Neural progenitor cell (in vitro differentiated cells): ENCODE measurements around the gene TBRG4. TPM values are rescaled to one million over a fixed set of nuclear protein-coding genes. Genes with fewer than 3 reads are reported as not detected.

Source experiments
- DNase-seq: peaks from one replicate; pipeline ENCODE4 v3.0.0-alpha.2; 2016; ENCODE audit warnings: low spot score
- H2AFZ ChIP-seq: fragments of 200-600 bp; sonication (generic); replicated peaks from 2 replicates; pipeline ENCODE4 v1.6.1; 2016; ENCODE audit warnings: antibody characterized with exemption
- H3F3A ChIP-seq: fragments of 200-600 bp; sonication (generic); 2 replicates; pipeline ENCODE4 v1.6.1; 2016; ENCODE audit warnings: antibody characterized with exemption, low read depth
- H3K27ac ChIP-seq: fragments of 200-600 bp; sonication (generic); 2 replicates; pipeline ENCODE4 v1.5.1; 2016; ENCODE audit warnings: mild to moderate bottlenecking
- H3K27me3 ChIP-seq: fragments of 200-600 bp; sonication (generic); 2 replicates; pipeline ENCODE4 v1.6.1; 2016; ENCODE audit warnings: mild to moderate bottlenecking, moderate library complexity
- H3K36me3 ChIP-seq: fragments of 200-600 bp; sonication (generic); 2 replicates; pipeline ENCODE4 v1.5.1; 2016
- H3K4me1 ChIP-seq: fragments of 200-600 bp; sonication (generic); 2 replicates; pipeline ENCODE4 v1.6.1; 2016; ENCODE audit warnings: mixed run types
- H3K4me2 ChIP-seq: fragments of 200-600 bp; sonication (generic); 2 replicates; pipeline ENCODE4 v1.6.1; 2016
- H3K4me3 ChIP-seq: fragments of 200-600 bp; sonication (generic); 2 replicates; pipeline ENCODE4 v1.5.1; 2016
- H3K79me2 ChIP-seq: fragments of 200-600 bp; sonication (generic); 2 replicates; pipeline ENCODE4 v1.6.1; 2016; ENCODE audit warnings: low read depth
- H3K9ac ChIP-seq: fragments of 200-600 bp; sonication (generic); 2 replicates; pipeline ENCODE4 v1.6.1; 2016
- H3K9me3 ChIP-seq: fragments of 200-600 bp; sonication (generic); 2 replicates; pipeline ENCODE4 v1.5.1; 2016; ENCODE audit warnings: low read depth
- H4K20me1 ChIP-seq: fragments of 200-600 bp; sonication (generic); 2 replicates; pipeline ENCODE4 v1.6.1; 2016; ENCODE audit warnings: low read depth
- H3K27ac Mint-ChIP-seq: 3 replicates; pipeline ENCODE4 v1.8.0; 2021; ENCODE audit warnings: mixed read lengths
- H3K27me3 Mint-ChIP-seq: 2 replicates; pipeline ENCODE4 v1.8.0; 2022; ENCODE audit warnings: low read depth, mild to moderate bottlenecking, inconsistent platforms, moderate library complexity, mixed read lengths; ENCODE audit not compliant: insufficient read depth
- H3K36me3 Mint-ChIP-seq: 3 replicates; pipeline ENCODE4 v1.8.0; 2021; ENCODE audit warnings: mixed read lengths
- H3K4me1 Mint-ChIP-seq: 3 replicates; pipeline ENCODE4 v1.8.0; 2021; ENCODE audit warnings: mixed read lengths
- H3K4me3 Mint-ChIP-seq: 3 replicates; pipeline ENCODE4 v1.8.0; 2021; ENCODE audit warnings: mild to moderate bottlenecking, moderate library complexity, mixed read lengths
- H3K9me3 Mint-ChIP-seq: 3 replicates; pipeline ENCODE4 v1.8.0; 2020; ENCODE audit warnings: mixed read lengths
- CTCF ChIP-seq: fragments of 200-600 bp; sonication (generic); IDR thresholded peaks from 2 replicates; pipeline ENCODE4 v1.5.1; 2017; ENCODE audit warnings: antibody characterized with exemption, mild to moderate bottlenecking
- EZH2 ChIP-seq: fragments of 200-600 bp; sonication (generic); IDR thresholded peaks from 2 replicates; pipeline ENCODE4 v1.6.1; 2017; ENCODE audit warnings: antibody characterized with exemption, mild to moderate bottlenecking, moderate library complexity
- EZH2phosphoT487 ChIP-seq: fragments of 200-600 bp; sonication (generic); IDR thresholded peaks from 2 replicates; pipeline ENCODE4 v1.6.1; 2017; ENCODE audit warnings: antibody characterized with exemption
- total RNA-seq: library from RNA; depleted of rRNA; stranded (reverse); fragments of >200 nt; gene quantifications from 2 replicates; pipeline ENCODE4 v1.2.3, GENCODE V29; 2015; ENCODE audit warnings: low replicate concordance

The TBRG4 gene
- total RNA-seq, 1 donor from 2014 or later: 32.2 TPM

DNA sequence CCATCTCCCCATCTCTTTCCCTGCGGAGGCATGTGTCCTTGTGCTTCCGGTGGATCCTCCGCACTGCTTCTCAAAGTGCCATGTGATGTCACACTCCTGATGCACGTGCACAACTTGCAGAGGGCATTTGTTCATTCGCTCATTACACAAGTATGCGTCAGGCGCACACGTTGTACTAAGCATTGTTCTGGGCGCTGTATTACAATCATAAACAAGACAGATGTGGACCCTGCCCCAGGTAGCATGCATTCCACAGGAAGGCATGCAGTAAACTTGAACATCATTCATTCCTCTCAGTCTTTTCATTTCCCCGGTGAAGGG lies 37.1 kb upstream of the TBRG4 start:
- Histone ChIP-seq H3K36me3 (no peaks in the 10 kb centered on the region), H3K9me3 (no peaks in the 10 kb centered on the region), H3K27ac (no peak overlapping the region), H3K9ac (no peak overlapping the region), H3F3A (no peaks in the 10 kb centered on the region), H3K4me3 (no peak overlapping the region), H3K4me2 (no peak overlapping the region), H2AFZ (no peak overlapping the region), H4K20me1 (no peaks in the 10 kb centered on the region), H3K4me1 (no peaks in the 10 kb centered on the region), H3K27me3 (no peaks in the 10 kb centered on the region), H3K79me2 (no peaks in the 10 kb centered on the region)
- peaks cover 10% of the 10 kb centered on the region for H3K4me1 Mint-ChIP-seq
- H3K27ac Mint-ChIP-seq: no peak overlapping the region
- no peaks in the 10 kb centered on the region for H3K9me3 Mint-ChIP-seq
- no peak overlapping the region for H3K4me3 Mint-ChIP-seq
- no peak for DNase-seq
- H3K27me3 Mint-ChIP-seq: peaks cover 9% of the 10 kb centered on the region
- H3K36me3 Mint-ChIP-seq: no peaks in the 10 kb centered on the region
- no peak for TF ChIP-seq EZH2
- TF ChIP-seq CTCF: no peak
- no peak for TF ChIP-seq EZH2phosphoT487

DNA sequence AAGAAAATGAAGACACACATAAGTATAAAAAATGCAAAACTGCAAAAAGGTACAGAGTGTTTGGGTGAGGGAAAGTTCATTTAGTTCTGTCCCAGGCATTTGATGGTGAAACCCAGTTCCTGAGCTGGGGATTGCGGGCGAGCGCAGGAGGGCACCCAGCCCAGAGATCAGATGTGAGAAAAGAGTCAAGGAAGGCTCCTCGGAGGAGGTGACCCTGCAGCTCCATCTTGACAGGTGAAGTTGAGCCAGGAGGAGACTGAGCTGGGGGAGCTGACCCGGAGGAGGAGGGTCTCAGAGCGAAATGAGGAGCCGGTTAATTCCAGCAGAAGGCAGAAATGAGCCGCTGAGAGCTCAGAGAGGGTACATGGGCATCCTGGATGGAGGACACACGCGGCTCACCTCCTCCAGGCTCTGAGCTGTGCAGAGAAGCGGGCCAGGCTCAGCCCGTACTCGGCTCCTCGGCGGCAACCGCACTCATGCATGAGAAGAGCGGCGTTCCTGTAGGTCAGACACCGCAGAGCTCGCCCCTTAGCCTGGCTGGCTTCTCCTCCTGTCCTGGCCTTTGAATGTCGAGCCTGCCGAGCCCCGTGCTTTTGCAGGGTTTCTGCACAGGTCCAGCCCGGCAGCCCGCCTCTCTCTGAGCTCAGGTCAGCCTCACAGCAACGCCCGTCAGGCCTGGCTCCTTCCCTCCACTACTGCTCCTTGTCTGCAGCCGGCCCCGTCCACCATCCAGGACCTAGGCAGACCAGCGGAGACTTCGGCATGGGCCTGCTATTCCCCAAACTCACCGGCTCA lies 36.6 kb upstream of the TBRG4 start:
- no peaks in the 10 kb centered on the region for H3K4me1 ChIP-seq
- no peaks in the 10 kb centered on the region for H3K36me3 ChIP-seq
- DNase-seq: no peak
- no peak overlapping the region for H2AFZ ChIP-seq
- no peaks in the 10 kb centered on the region for H3K27me3 ChIP-seq
- H3K9me3 ChIP-seq: no peaks in the 10 kb centered on the region
- no peaks in the 10 kb centered on the region for H4K20me1 ChIP-seq
- peak overlapping the region; percentile 34 for H3K27ac Mint-ChIP-seq
- H3K9ac ChIP-seq: no peak overlapping the region
- no peak overlapping the region for H3K27ac ChIP-seq
- no peaks in the 10 kb centered on the region for H3K79me2 ChIP-seq
- H3K27me3 Mint-ChIP-seq: peaks cover 9% of the 10 kb centered on the region
- H3K4me2 ChIP-seq: no peak overlapping the region
- H3K4me3 ChIP-seq: no peak overlapping the region
- TF ChIP-seq CTCF (no peak), EZH2 (no peak), EZH2phosphoT487 (no peak)
- H3F3A ChIP-seq: no peaks in the 10 kb centered on the region
- no peak overlapping the region for H3K4me3 Mint-ChIP-seq
- peaks cover 7% of the 10 kb centered on the region for H3K4me1 Mint-ChIP-seq
- no peaks in the 10 kb centered on the region for H3K36me3 Mint-ChIP-seq
- H3K9me3 Mint-ChIP-seq: no peaks in the 10 kb centered on the region

GRCh38 chr7:45146531-45147379 lies 35.3 kb upstream of the TBRG4 start:
- DNase-seq: no peak
- peaks cover 7% of the 10 kb centered on the region for H3K4me1 Mint-ChIP-seq
- peaks cover 9% of the 10 kb centered on the region for H3K27me3 Mint-ChIP-seq

More at GRCh38 chr7:45146531-45147379, 35.3 kb upstream of the TBRG4 start:
- no peak overlapping the region for H3K27ac ChIP-seq
- H3F3A ChIP-seq: no peaks in the 10 kb centered on the region
- no peak overlapping the region for H3K4me3 ChIP-seq
- no peak overlapping the region for H2AFZ ChIP-seq
- no peaks in the 10 kb centered on the region for H3K4me1 ChIP-seq
- no peaks in the 10 kb centered on the region for H4K20me1 ChIP-seq
- H3K4me2 ChIP-seq: no peak overlapping the region
- no peaks in the 10 kb centered on the region for H3K36me3 Mint-ChIP-seq
- no peaks in the 10 kb centered on the region for H3K36me3 ChIP-seq
- no peaks in the 10 kb centered on the region for H3K9me3 ChIP-seq
- H3K4me3 Mint-ChIP-seq: no peak overlapping the region
- TF ChIP-seq EZH2: no peak
- TF ChIP-seq CTCF: no peak
- TF ChIP-seq EZH2phosphoT487: no peak
- no peaks in the 10 kb centered on the region for H3K27me3 ChIP-seq
- no peaks in the 10 kb centered on the region for H3K79me2 ChIP-seq
- H3K27ac Mint-ChIP-seq: no peak overlapping the region
- no peak overlapping the region for H3K9ac ChIP-seq
- no peaks in the 10 kb centered on the region for H3K9me3 Mint-ChIP-seq
